GM19397 (cell line): Measurements from ENCODE around the gene TMUB1.

Experiments used
- ATAC-seq: cut with Tn5 transposase; IDR thresholded peaks from one replicate; pipeline ENCODE4 v1.9.1; 2021; ENCODE audit warnings: mild to moderate bottlenecking, moderate library complexity; ENCODE audit not compliant: unreplicated experiment

TMUB1 gene

GRCh38 chr7:151083071-151083823 is at the start of gene TMUB1:
TMUB1 (minus strand) TSS chr7:151083493; CDS start chr7:151082563, 930 bp downstream.
- peak; percentile 43 for ATAC-seq

- no peak for ATAC-seq
These were observed 49.3 kb upstream of the TMUB1 start for GRCh38 chr7:151132461-151133205.

GRCh38 chr7:151131592-151132293 is 48.5 kb upstream of the TMUB1 start:
- no peak for ATAC-seq

GRCh38 chr7:151131224-151131591 is 47.9 kb upstream of the TMUB1 start:
- ATAC-seq, result no peak

GRCh38 chr7:151130741-151131157 is 47.5 kb upstream of the TMUB1 start:
- no peak for ATAC-seq

- ATAC-seq, result no peak
These were observed 46.8 kb upstream of the TMUB1 start for GRCh38 chr7:151129960-151130591.

- no peak for ATAC-seq
These were observed 46.0 kb upstream of the TMUB1 start for GRCh38 chr7:151129117-151129959.

- no peak for ATAC-seq
These were observed 45.4 kb upstream of the TMUB1 start for GRCh38 chr7:151128716-151129115.

GRCh38 chr7:151128144-151128543 is 44.9 kb upstream of the TMUB1 start:
- ATAC-seq, result no peak

- ATAC-seq, result no peak
These were observed 43.3 kb upstream of the TMUB1 start for GRCh38 chr7:151126491-151127137.

- ATAC-seq, result no peak
These were observed 42.7 kb upstream of the TMUB1 start for GRCh38 chr7:151125846-151126481.

GRCh38 chr7:151125470-151125845 is 42.2 kb upstream of the TMUB1 start:
- no peak for ATAC-seq

GRCh38 chr7:151124899-151125399 is 41.7 kb upstream of the TMUB1 start:
- ATAC-seq, result no peak

- no peak for ATAC-seq
These were observed 41.2 kb upstream of the TMUB1 start for GRCh38 chr7:151124481-151124880.

- peak; percentile 69 for ATAC-seq
These were observed 40.6 kb upstream of the TMUB1 start for GRCh38 chr7:151123822-151124464.

GRCh38 chr7:151123158-151123821 is 40.0 kb upstream of the TMUB1 start:
- no peak for ATAC-seq

- ATAC-seq, result no peak
These were observed 39.5 kb upstream of the TMUB1 start for GRCh38 chr7:151122796-151123157.

GRCh38 chr7:151122276-151122675 is 39.0 kb upstream of the TMUB1 start:
- no peak for ATAC-seq
